ENCODE results near the gene ALKAL2. TPM values are rescaled to one million over a fixed set of nuclear protein-coding genes. Genes with fewer than 3 reads are reported as not detected.

The ALKAL2 gene
- total and polyA plus RNA-seq, 9 of the 15 experiments (the other 6 are each of a cell fraction or from before 2014, with no cell fraction given) = not detected

- TF ChIP-seq L3MBTL2 (IDR thresholded peaks at IDR 0.05) (0 out of 2 replicates have a peak, but pooled peaks have one; percentile 12), TSC22D4 (tag; IDR thresholded peaks at IDR 0.05) (no peak), SIX5 (IDR thresholded peaks at IDR 0.05; ENCODE audit: borderline replicate concordance in 1 of 2, insufficient read depth in 1 of 2, low read depth in 1 of 2, low read length in 2 of 2) (no peak), REST (IDR thresholded peaks at IDR 0.05; ENCODE audit: borderline replicate concordance) (peak; percentile 74; the same call in 1 of the 2 replicates), REST (CRISPR knock-in tag; IDR thresholded peaks at IDR 0.05; ENCODE audit: low read depth) (no peak), BACH1 (tag; IDR thresholded peaks at IDR 0.05) (no peak), SMC3 (conservative IDR thresholded peaks at IDR 0.05; ENCODE audit: insufficient read depth, low read depth, low read length) (peak; percentile 65), NBN (IDR thresholded peaks at IDR 0.05; ENCODE audit: low read depth) (peak; percentile 63; the same call in 1 of the 2 replicates), CBX8 (IDR thresholded peaks at IDR 0.05; ENCODE audit: borderline replicate concordance, extremely low read depth, low read depth, low read length, poor library complexity, severe bottlenecking) (no peak), CC2D1A (IDR thresholded peaks at IDR 0.05) (no peak), ARID1B (IDR thresholded peaks at IDR 0.05) (0 out of 2 replicates have a peak, but pooled peaks have one; percentile 17), HDGF (IDR thresholded peaks at IDR 0.05) (no peak), E4F1 (CRISPR knock-in tag; IDR thresholded peaks at IDR 0.05; ENCODE audit: borderline replicate concordance) (no peak), ETV1 (tag; conservative IDR thresholded peaks at IDR 0.05; ENCODE audit: low read depth) (0 out of 2 replicates have a peak, but pooled peaks have one; percentile 14), HMG20B (CRISPR knock-in tag; IDR thresholded peaks at IDR 0.05) (no peak), SREBF1 (IDR thresholded peaks at IDR 0.05; ENCODE audit: borderline replicate concordance, low read depth, low read length) (no peak), ATF4 (CRISPR knock-in tag; IDR thresholded peaks at IDR 0.05) (no peak)
Measured at GRCh38 chr2:290090-290722, 2.3 kb upstream of the ALKAL2 start (continued).
